HCT116 (cell line): ENCODE results near the gene DERL2. TPM values are rescaled to one million over a fixed set of nuclear protein-coding genes. Genes with fewer than 3 reads are reported as not detected.

Source experiments
- ATAC-seq: fragments of 200-7000 bp; cut with Tn5 transposase; 2 replicates; pipeline ENCODE4 v1.9.1; 2020; ENCODE audit warnings: mild to moderate bottlenecking, moderate library complexity
- BruUV-seq: library from RNA; stranded (reverse); fragments of 400-500 nt; replicated peaks from 2 replicates; lab custom pipeline; 2021; lab: Mats Ljungman, UMichigan
- CTCF ChIA-PET: fragments of 300-600 bp; sonication (Branson Sonifier 250); formaldehyde crosslinking; loops from one replicate; lab custom pipeline; 2021; ENCODE audit warnings: antibody characterized with exemption; lab: Charles Lee
- POLR2A ChIA-PET: fragments of 300-600, 350-600 bp; sonication (Branson Sonifier 250); formaldehyde crosslinking; loops from one replicate; lab custom pipeline; 2021; ENCODE audit warnings: antibody characterized with exemption; lab: Charles Lee
- RAD21 ChIA-PET, 2 experiments: fragments of 300-600 bp; sonication (Branson Sonifier 250); formaldehyde crosslinking; loops; one replicate each; lab custom pipeline; 2023; ENCODE audit warnings: low total read pairs in 2 of 2; ENCODE audit not compliant: uncharacterized antibody in 2 of 2, unreplicated experiment in 2 of 2, low non-redundant PET in 1 of 2; lab: Charles Lee
- DNase-seq: peaks from one replicate; pipeline ENCODE4 v3.0.0-alpha.2; 2010; ENCODE audit warnings: low read depth, low spot score
- H2AFZ ChIP-seq: fragments of 200-600 bp; shearing (Covaris generic), sonication (generic); 2 replicates; pipeline ENCODE4 v1.6.1; 2017; ENCODE audit warnings: low read depth, mixed run types, mixed read lengths, antibody characterized with exemption, low read length; ENCODE audit not compliant: poor library complexity, severe bottlenecking
- H3K27ac ChIP-seq: 2 replicates; pipeline ENCODE4 v1.5.1; 2012; ENCODE audit warnings: low read depth, low read length
- H3K27me3 ChIP-seq: fragments of 200-600 bp; sonication (generic); 2 replicates; pipeline ENCODE4 v1.6.1; 2016; ENCODE audit warnings: mixed run types, low read length, mixed read lengths; ENCODE audit not compliant: insufficient read depth
- H3K36me3 ChIP-seq, 2 experiments: fragments of 200-500 bp in 1 of 2; fragments of 200-600 bp in 1 of 2; sonication (Bioruptor generic) in 1 of 2; sonication (generic) in 1 of 2; 2 replicates each; pipeline versions ENCODE4 v1.5.1 to v1.6.1; 2014 to 2016; ENCODE audit warnings: low read length in 2 of 2, inconsistent platforms in 1 of 2, mixed read lengths in 1 of 2, mixed run types in 1 of 2; ENCODE audit not compliant: insufficient read depth in 2 of 2, control insufficient read depth in 1 of 2
- H3K4me1 ChIP-seq, 2 experiments: fragments of 200-600 bp in 1 of 2; sonication (generic) in 1 of 2; 2 replicates each; pipeline versions ENCODE4 v1.5.1 to v1.6.1; 2012 to 2017; ENCODE audit warnings: low read length in 2 of 2, inconsistent platforms in 1 of 2, mild to moderate bottlenecking in 1 of 2, mixed read lengths in 1 of 2, mixed run types in 1 of 2, moderate library complexity in 1 of 2; ENCODE audit not compliant: insufficient read depth in 2 of 2, control insufficient read depth in 1 of 2
- H3K4me2 ChIP-seq: fragments of 200-600 bp; sonication (generic); 2 replicates; pipeline ENCODE4 v1.6.1; 2017; ENCODE audit warnings: mixed run types, low read length, mixed read lengths
- H3K4me3 ChIP-seq, 2 experiments: fragments of 200-600 bp in 1 of 2; sonication (generic) in 1 of 2; replicated peaks in 1 of 2; 2 replicates each; pipeline ENCODE4 v1.5.1; 2011 to 2016; ENCODE audit warnings: low read length in 2 of 2, control low read depth in 1 of 2, low read depth in 1 of 2, mild to moderate bottlenecking in 1 of 2, mixed read lengths in 1 of 2, mixed run types in 1 of 2
- H3K79me2 ChIP-seq: fragments of 200-600 bp; sonication (generic); 2 replicates; pipeline ENCODE4 v1.6.1; 2017; ENCODE audit warnings: mild to moderate bottlenecking, mixed run types, low read length, moderate library complexity, mixed read lengths; ENCODE audit not compliant: insufficient read depth
- H3K9ac ChIP-seq: fragments of 200-600 bp; sonication (generic); 2 replicates; pipeline ENCODE4 v1.6.1; 2016; ENCODE audit warnings: low read length, mixed read lengths
- H3K9me2 ChIP-seq: fragments of 200-600 bp; sonication (generic), shearing (Covaris generic); 2 replicates; pipeline ENCODE4 v1.6.1; 2017; ENCODE audit warnings: mixed run types, mild to moderate bottlenecking, moderate library complexity; ENCODE audit not compliant: insufficient read depth
- H3K9me3 ChIP-seq, 2 experiments: fragments of 200-500 bp in 1 of 2; fragments of 200-600 bp in 1 of 2; sonication (Bioruptor generic) in 1 of 2; sonication (generic) in 1 of 2; 2 replicates each; pipeline ENCODE4 v1.6.1; 2014 to 2017; ENCODE audit warnings: low read length in 2 of 2, mixed read lengths in 2 of 2, inconsistent platforms in 1 of 2, low read depth in 1 of 2, mild to moderate bottlenecking in 1 of 2, mixed run types in 1 of 2, moderate library complexity in 1 of 2; ENCODE audit not compliant: control insufficient read depth in 1 of 2, insufficient read depth in 1 of 2
- H4K20me1 ChIP-seq: fragments of 200-600 bp; sonication (generic), shearing (Covaris generic); 2 replicates; pipeline ENCODE4 v1.6.1; 2017; ENCODE audit warnings: mixed run types, mild to moderate bottlenecking, moderate library complexity; ENCODE audit not compliant: insufficient read depth
- CBX3 ChIP-seq: IDR thresholded peaks from 2 replicates; pipeline ENCODE4 v1.6.1; 2012; ENCODE audit warnings: low read depth
- EZH2 ChIP-seq: fragments of 200-600 bp; sonication (generic); IDR thresholded peaks from 2 replicates; pipeline ENCODE4 v1.6.1; 2017; ENCODE audit warnings: antibody characterized with exemption, mixed run types
- EZH2phosphoT487 ChIP-seq: fragments of 200-600 bp; IDR thresholded peaks from 2 replicates; pipeline ENCODE4 v1.6.1; 2018; ENCODE audit warnings: antibody characterized with exemption, borderline replicate concordance
- FOSL1 ChIP-seq: IDR thresholded peaks from 2 replicates; pipeline ENCODE4 v1.6.1; 2012; ENCODE audit warnings: low read depth
- POLR2A ChIP-seq: IDR thresholded peaks from 2 replicates; pipeline ENCODE4 v1.7.0; 2011; ENCODE audit warnings: borderline replicate concordance; ENCODE audit not compliant: insufficient read depth, insufficient read length; ENCODE audit errors: extremely low read depth
- POLR2AphosphoS5 ChIP-seq: IDR thresholded peaks from 2 replicates; pipeline ENCODE4 v1.6.1; 2011; ENCODE audit warnings: mild to moderate bottlenecking, low read depth, low read length, moderate library complexity
- RAD21 ChIP-seq: IDR thresholded peaks from 2 replicates; pipeline ENCODE4 v1.6.1; 2012; ENCODE audit warnings: low read depth, mild to moderate bottlenecking
- SP1 ChIP-seq: IDR thresholded peaks from 2 replicates; pipeline ENCODE4 v1.6.1; 2012; ENCODE audit warnings: low read depth
- SRF ChIP-seq: IDR thresholded peaks from 2 replicates; pipeline ENCODE4 v1.6.1; 2012; ENCODE audit warnings: low read depth
- YY1 ChIP-seq: IDR thresholded peaks from 2 replicates; pipeline ENCODE4 v1.6.1; 2011; ENCODE audit warnings: low read length, low read depth, moderate library complexity, mild to moderate bottlenecking; ENCODE audit not compliant: insufficient replicate concordance; ENCODE audit errors: extremely low read depth
- ZFX ChIP-seq: fragments of 450-650 bp; IDR thresholded peaks from 2 replicates; pipeline ENCODE4 v1.6.1; 2017
- ZNF274 ChIP-seq: fragments of 200-500 bp; sonication (Bioruptor generic); IDR thresholded peaks from 2 replicates; pipeline ENCODE4 v1.6.1; 2014; ENCODE audit warnings: mild to moderate bottlenecking, low read depth, low read length, inconsistent platforms
- intact Hi-C: fragments of 100-400 bp; cut with micrococcal nuclease; formaldehyde crosslinking; loops from 2 replicates; pipeline ENCODE4 v1.10.0; 2022
- total RNA-seq: library from RNA; stranded (reverse); gene quantifications from one replicate; pipeline ENCODE4 v1.2.1, GENCODE V29; 2021; ENCODE audit not compliant: unreplicated experiment
- TF ChIP-seq, protein P1 (sequence below): IDR thresholded peaks from 2 replicates; pipeline ENCODE4 v1.6.1; 2011; ENCODE audit warnings: mild to moderate bottlenecking, low read length, moderate library complexity; ENCODE audit not compliant: insufficient replicate concordance; ENCODE audit errors: extremely low read depth
- TF ChIP-seq, protein P2 (sequence below): IDR thresholded peaks from 2 replicates; pipeline ENCODE4 v1.6.1; 2012

Gene DERL2
- total RNA-seq, 1 experiment from 2014 or later: 45.6 TPM

DNA sequence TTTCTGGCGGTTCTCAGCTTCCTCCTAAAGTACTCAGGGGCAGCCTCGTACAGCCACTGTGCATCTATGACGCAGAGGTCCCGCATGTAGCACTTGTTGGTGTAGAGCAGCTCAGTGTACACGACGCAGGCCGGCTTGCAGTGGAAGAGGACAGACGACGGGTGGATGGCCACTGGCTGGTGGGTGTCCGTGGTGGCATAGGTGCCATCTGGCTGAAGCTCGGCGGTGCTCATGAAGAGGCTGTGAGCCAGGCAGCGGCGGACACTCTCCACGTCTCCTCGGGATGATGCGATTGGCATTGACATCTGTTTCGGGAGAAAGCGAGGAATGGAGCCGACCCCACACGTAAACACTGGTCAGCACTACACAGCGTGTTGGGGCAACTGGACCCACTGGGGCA is 41.8 kb downstream of the DERL2 start:
- CTCF ChIA-PET: no interaction called here
- Histone ChIP-seq H3K4me3 (no peak overlapping the region), H3K9ac (no peak overlapping the region), H3K27me3 (no peaks in the 10 kb centered on the region), H3K9me3 (no peaks in the 10 kb centered on the region), H3K4me2 (no peak overlapping the region), H3K4me1 (peaks cover 4 to 8% of the 10 kb centered on the region in 2 experiments; a peak in 3 of 4 replicates), H2AFZ (no peak overlapping the region), H4K20me1 (no peaks in the 10 kb centered on the region), H3K27ac (no peak overlapping the region), H3K9me2 (no peaks in the 10 kb centered on the region), H3K79me2 (peaks cover 27% of the 10 kb centered on the region), H3K36me3 (peaks cover 27 to 43% of the 10 kb centered on the region in 2 experiments)
- intact Hi-C loops: no loop called here
- RAD21 ChIA-PET: no interaction called here
- ATAC-seq: no peak
- TF ChIP-seq, protein P1, sequence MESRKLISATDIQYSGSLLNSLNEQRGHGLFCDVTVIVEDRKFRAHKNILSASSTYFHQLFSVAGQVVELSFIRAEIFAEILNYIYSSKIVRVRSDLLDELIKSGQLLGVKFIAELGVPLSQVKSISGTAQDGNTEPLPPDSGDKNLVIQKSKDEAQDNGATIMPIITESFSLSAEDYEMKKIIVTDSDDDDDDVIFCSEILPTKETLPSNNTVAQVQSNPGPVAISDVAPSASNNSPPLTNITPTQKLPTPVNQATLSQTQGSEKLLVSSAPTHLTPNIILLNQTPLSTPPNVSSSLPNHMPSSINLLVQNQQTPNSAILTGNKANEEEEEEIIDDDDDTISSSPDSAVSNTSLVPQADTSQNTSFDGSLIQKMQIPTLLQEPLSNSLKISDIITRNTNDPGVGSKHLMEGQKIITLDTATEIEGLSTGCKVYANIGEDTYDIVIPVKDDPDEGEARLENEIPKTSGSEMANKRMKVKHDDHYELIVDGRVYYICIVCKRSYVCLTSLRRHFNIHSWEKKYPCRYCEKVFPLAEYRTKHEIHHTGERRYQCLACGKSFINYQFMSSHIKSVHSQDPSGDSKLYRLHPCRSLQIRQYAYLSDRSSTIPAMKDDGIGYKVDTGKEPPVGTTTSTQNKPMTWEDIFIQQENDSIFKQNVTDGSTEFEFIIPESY: no peak
- TF ChIP-seq EZH2phosphoT487 (no peak), CBX3 (no peak), SP1 (no peak), YY1 (no peak), EZH2 (no peak), POLR2A (no peak), POLR2AphosphoS5 (no peak), FOSL1 (no peak), ZNF274 (no peak), SRF (no peak), ZFX (no peak), RAD21 (no peak)
- TF ChIP-seq, protein P2, sequence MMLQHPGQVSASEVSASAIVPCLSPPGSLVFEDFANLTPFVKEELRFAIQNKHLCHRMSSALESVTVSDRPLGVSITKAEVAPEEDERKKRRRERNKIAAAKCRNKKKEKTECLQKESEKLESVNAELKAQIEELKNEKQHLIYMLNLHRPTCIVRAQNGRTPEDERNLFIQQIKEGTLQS: no peak
- POLR2A ChIA-PET: no interaction called here
- no peak for DNase-seq
- no TSS peak for BruUV-seq
